Prostate gland (tissue), 2 donors: ENCODE results near the gene TRMU.

Source experiments
- POLR2AphosphoS5 ChIP-seq: sonication (generic); formaldehyde crosslinking; IDR thresholded peaks from one replicate; pipeline ENCODE4 v1.6.1; 2017; ENCODE audit warnings: antibody characterized with exemption
- TF ChIP-seq, protein P1 (sequence below), 4 experiments: fragments of 200-600 bp in 2 of 4; fragments of 450-650 bp in 2 of 4; sonication (generic) in 2 of 4; IDR thresholded peaks; 1 replicate in 3 of 4; 2 replicates in 1 of 4; pipeline ENCODE4 v1.5.1; 2016 to 2019; ENCODE audit warnings: antibody characterized with exemption in 4 of 4, mild to moderate bottlenecking in 2 of 4, moderate library complexity in 2 of 4

DNA sequence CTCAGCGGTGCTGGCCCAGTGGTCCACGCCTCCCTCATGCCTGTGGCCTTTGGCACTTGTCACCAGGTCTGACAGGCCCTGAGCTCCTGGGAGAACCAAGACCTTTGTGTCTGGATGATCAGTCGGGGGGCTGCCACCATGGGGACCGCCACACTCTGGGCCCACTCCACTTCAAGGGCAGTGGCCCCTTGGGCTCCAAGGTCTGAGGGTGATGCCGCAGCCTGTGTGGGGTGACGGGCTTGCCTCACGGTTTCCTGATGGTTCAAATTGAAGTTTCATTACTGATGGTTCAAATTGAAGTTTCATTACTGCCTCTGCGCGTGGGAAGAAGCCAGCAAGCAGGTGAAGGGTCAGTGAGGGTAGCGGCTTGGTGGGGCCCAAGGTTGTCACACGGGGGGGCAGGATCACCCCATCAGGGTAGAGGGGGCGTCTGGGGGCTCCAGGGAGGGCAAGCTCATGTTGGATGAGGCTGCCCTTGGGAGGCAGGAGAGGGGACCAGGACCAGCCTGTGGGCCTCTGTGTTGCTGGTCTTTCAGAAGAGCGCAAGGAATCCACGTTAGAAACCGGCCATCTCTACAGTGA is 27.5 kb downstream of the TRMU start:
- TF ChIP-seq, protein P1, sequence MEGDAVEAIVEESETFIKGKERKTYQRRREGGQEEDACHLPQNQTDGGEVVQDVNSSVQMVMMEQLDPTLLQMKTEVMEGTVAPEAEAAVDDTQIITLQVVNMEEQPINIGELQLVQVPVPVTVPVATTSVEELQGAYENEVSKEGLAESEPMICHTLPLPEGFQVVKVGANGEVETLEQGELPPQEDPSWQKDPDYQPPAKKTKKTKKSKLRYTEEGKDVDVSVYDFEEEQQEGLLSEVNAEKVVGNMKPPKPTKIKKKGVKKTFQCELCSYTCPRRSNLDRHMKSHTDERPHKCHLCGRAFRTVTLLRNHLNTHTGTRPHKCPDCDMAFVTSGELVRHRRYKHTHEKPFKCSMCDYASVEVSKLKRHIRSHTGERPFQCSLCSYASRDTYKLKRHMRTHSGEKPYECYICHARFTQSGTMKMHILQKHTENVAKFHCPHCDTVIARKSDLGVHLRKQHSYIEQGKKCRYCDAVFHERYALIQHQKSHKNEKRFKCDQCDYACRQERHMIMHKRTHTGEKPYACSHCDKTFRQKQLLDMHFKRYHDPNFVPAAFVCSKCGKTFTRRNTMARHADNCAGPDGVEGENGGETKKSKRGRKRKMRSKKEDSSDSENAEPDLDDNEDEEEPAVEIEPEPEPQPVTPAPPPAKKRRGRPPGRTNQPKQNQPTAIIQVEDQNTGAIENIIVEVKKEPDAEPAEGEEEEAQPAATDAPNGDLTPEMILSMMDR (IDR thresholded peaks at IDR 0.05) = no peak
- TF ChIP-seq POLR2AphosphoS5 = no peak
